M059J (cell line): ENCODE data around the gene TAF10. TPM values are rescaled to one million over a fixed set of nuclear protein-coding genes. Genes with fewer than 3 reads are reported as not detected.
A peak's percentile ranks its signal among the peaks of the same experiment; 100 is the strongest.

Experiments used
- DNase-seq: peaks from one replicate; pipeline ENCODE4 v3.0.0-alpha.2; 2012; ENCODE audit warnings: low read depth
- total RNA-seq: library from RNA; depleted of rRNA; stranded (reverse); fragments of >200 nt; shearing (Covaris generic); gene quantifications from 2 replicates; pipeline ENCODE4 v1.2.3, GENCODE V29; 2014

The TAF10 gene
- total RNA-seq, 1 experiment from 2014 or later = 133 TPM

DNA sequence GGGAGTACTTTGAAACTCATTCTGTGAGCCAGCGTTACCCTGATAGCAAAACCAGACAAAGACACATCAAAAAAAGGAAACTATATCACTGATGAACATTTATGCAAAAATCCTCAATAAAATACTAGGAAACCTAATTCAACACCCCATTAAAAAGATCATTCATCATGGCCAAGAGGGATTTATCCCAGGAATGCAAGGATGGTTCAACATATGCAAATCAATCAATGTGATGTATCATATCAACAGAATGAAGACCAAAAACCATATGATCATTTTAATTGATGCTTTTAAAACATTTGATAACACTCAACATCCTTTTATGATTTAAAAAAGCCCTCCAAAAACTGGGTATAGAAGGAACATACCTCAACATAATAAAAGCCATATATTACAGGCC, 28.4 kb downstream of the TAF10 start:
- DNase-seq = no peak

- no peak for DNase-seq
Observed at GRCh38 chr11:6579681-6580080, 32.3 kb downstream of the TAF10 start.

DNA sequence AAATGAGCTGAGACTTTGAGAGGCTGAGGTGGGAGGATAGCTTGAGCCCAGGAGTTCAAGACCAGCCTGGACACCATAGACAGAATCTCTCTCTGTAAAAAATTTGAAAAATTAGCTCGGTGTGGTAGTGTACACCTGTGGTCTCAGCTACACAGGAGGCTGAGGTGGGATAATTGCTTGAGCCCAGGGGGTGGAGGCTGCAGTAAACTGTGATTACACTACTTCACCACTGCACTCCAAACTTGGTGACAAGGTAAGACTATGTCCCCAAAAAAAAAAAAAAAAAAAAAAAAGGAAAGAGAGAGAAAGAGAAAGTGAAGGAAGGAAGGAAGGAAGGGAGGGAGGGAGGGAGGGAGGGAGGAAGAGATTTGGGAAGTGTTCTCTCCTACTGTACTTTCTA, 33.9 kb downstream of the TAF10 start:
- DNase-seq = no peak

- peak; percentile 36 for DNase-seq
Observed at GRCh38 chr11:6576471-6577373, 35.3 kb downstream of the TAF10 start.

GRCh38 chr11:6574816-6575715, 37.0 kb downstream of the TAF10 start:
- no peak for DNase-seq

GRCh38 chr11:6572215-6572614, 39.8 kb downstream of the TAF10 start:
- DNase-seq = peak; percentile 70

GRCh38 chr11:6571434-6572008, 40.5 kb downstream of the TAF10 start:
- DNase-seq = no peak

DNA sequence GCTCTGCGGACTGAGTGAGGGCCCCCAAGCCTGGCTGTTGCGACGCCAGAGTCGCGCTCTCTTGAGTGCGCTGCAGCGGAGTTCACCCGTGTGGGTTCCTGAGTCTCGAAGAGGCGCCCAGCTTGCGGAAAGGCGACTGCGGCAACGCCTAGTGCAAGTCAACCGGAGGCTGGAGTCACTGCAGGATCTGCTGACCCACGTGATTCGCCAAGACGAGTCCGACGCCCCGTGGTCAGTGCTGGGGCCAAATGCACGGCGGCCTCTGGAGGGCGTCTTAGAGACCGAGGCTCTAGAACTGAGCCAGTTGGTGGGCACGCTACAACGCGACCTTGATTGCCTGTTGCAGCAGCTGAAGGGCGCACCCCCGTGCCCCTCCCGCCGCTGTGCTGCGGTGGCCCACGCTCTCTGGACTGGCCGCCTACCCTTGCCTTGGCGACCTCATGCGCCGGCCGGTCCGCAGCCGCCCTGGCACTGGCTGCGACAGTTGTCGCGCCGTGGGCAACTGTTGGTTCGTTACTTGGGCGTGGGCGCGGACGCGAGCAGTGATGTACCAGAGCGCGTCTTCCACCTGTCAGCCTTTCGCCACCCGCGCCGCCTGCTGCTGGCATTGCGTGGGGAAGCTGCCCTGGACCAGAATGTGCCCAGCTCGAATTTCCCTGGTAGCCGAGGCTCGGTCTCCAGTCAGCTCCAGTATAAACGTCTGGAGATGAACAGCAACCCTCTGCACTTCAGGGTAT, 41.2 kb downstream of the TAF10 start:
- DNase-seq = no peak

- no peak for DNase-seq
Observed at GRCh38 chr11:6569706-6570105, 42.3 kb downstream of the TAF10 start.

GRCh38 chr11:6568191-6568918, 43.7 kb downstream of the TAF10 start:
- peak; percentile 75 for DNase-seq

- DNase-seq = no peak
Observed at GRCh38 chr11:6567371-6567745, 44.7 kb downstream of the TAF10 start.

DNA sequence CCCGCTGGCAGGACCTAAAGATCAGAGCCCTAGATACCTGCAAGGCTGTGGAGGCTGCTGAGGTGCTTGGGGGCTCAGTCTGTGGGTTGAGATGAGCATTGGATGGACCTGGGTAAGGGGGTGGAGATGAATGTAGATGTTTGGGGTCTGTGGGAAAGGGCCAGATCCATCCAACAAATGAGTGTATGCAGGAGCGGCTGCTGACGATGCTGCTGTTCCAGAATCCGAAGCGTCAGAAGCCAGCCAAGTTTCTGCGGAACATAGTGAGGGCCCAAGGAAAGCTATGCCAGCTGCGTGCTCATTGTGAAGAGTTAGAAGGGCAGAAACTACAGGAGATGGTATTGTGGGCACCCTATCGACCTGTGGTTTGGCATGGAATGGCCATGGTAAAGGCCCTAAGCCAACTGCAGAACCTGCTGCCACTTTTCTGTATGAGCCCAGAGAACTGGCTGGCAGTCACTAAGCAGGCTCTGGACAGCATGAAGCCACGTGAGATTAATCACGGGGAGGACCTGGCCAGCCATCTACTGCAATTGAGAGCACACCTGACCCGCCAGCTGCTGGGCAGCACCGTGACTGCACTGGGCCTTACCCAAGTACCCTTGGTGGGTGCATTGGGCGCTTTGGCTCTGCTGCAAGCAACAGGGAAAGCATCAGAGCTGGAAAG, 45.2 kb downstream of the TAF10 start:
- DNase-seq = peak; percentile 9

GRCh38 chr11:6565988-6566703, 45.9 kb downstream of the TAF10 start:
- no peak for DNase-seq

DNA sequence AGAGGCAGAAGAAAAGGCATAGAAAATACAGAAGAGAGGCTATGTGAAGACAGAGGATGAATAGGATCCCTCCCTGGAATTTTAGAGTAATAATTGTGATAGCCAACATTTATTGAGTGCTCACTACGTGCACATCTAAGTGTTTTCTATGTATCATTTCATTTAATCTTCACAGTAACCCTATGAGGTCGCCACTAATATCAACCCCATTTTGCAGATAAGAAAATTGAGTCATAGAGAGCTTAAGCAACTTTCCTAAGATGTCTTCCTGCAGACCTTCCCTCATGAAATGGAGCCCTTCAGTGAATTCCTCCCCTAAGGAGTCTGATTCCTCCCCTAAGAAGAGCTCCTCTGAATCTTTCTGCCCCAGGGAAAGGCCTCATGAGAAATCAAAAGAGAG, 46.7 kb downstream of the TAF10 start:
- no peak for DNase-seq

DNA sequence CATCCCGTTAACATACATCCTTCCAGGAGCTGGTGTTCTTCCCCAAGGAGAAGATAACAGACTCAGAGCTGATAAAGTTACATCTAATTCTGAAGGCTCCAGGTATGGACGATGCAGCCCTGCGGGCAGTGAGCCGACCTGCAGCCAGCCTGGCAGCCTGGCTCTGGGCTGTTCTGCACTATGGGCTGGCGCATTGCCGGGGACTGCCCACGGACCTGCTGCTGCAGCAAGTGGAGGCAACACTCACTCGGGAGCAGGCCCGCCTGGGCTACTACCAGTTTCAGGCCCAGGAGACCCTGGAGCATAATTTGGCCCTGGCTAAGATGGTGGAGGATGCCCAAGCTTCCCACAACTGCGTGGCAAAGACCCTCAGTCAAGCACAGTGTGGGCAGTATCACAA, 48.3 kb downstream of the TAF10 start:
- no peak for DNase-seq

DNA sequence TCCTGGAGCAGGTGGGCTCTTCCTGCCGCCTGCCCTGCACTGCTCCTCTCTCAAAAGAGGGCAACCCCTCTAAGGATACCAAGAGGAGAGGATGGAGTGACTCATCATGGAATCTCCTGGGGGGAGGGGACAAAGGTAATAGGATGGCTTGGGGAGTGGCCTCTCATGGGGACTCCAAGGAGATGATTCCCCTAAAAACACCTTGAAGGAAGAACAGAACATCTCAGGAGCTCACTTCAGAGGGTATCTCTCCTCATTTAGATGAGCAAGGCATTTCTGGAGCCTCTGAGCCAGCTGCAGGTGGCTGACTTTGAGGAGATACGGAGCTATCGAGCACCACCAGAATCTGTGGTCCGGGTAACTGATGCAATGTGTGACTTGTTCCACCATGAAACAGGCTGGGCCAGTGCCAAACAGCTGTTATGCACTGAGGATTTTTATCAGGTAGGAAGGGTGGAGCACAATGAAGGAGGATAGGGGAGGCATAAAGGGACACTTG, 48.8 kb downstream of the TAF10 start:
- peak; percentile 11 for DNase-seq

- DNase-seq = no peak
Observed at GRCh38 chr11:6561288-6561687, 50.7 kb downstream of the TAF10 start.
